IPS DF 6.9 (cell line): Measurements from ENCODE around the gene DAP.
"Not testable (repeated sequence)": the region's sequence is repeated elsewhere in the genome, so short reads cannot be mapped to it uniquely, and the experiment has no call there.

Experiments used
- DNase-seq: peaks from one replicate; pipeline ENCODE4 v3.0.0-alpha.2; 2013; ENCODE audit warnings: low read depth, low spot score
- H3K27ac ChIP-seq: one replicate; pipeline ENCODE4 v1.5.1; 2013; ENCODE audit warnings: low read length, control low read depth
- H3K27me3 ChIP-seq: 2 replicates; pipeline ENCODE4 v1.6.1; 2013; ENCODE audit warnings: mild to moderate bottlenecking, low read length; ENCODE audit not compliant: control insufficient read depth, insufficient read depth
- H3K36me3 ChIP-seq: 2 replicates; pipeline ENCODE4 v1.6.1; 2013; ENCODE audit warnings: low read length; ENCODE audit not compliant: control insufficient read depth, insufficient read depth
- H3K4me1 ChIP-seq: 2 replicates; pipeline ENCODE4 v1.6.1; 2013; ENCODE audit warnings: low read length; ENCODE audit not compliant: control insufficient read depth, insufficient read depth
- H3K4me3 ChIP-seq: 2 replicates; pipeline ENCODE4 v1.5.1; 2013; ENCODE audit warnings: mild to moderate bottlenecking, low read length
- H3K9me3 ChIP-seq: 2 replicates; pipeline ENCODE4 v1.6.1; 2013; ENCODE audit warnings: low read length, inconsistent platforms; ENCODE audit not compliant: control insufficient read depth, insufficient read depth
- WGBS: extraction: QIAGEN DNeasy Blood & Tissue Kit; methylation state at CpG from one replicate; pipeline ENCODE4 v1.1.7; 2013; ENCODE audit warnings: mixed read lengths, missing lambda C conversion rate; ENCODE audit not compliant: insufficient read length, insufficient coverage; 5-methylcytosine and 5-hydroxymethylcytosine counted together

The DAP gene

GRCh38 chr5:10637944-10638343 is 123.1 kb downstream of the DAP start:
- H3K36me3 ChIP-seq = no peaks in the 10 kb centered on the region

GRCh38 chr5:10636363-10637142 is 124.5 kb downstream of the DAP start:
- no peak for DNase-seq
- Histone ChIP-seq H3K27ac (no peak overlapping the region), H3K4me1 (peaks cover 16% of the 10 kb centered on the region), H3K36me3 (no peaks in the 10 kb centered on the region), H3K9me3 (no peaks in the 10 kb centered on the region), H3K27me3 (no peaks in the 10 kb centered on the region), H3K4me3 (no peak overlapping the region)
- no CpG with 5 or more reads among the region's 15 CpGs for WGBS

More at GRCh38 chr5:10637944-10638343, 123.1 kb downstream of the DAP start:
- no CpG with 5 or more reads among the region's 10 CpGs for WGBS
- Histone ChIP-seq H3K4me1 (peaks cover 14% of the 10 kb centered on the region), H3K4me3 (no peak overlapping the region), H3K27me3 (no peaks in the 10 kb centered on the region), H3K27ac (no peak overlapping the region), H3K9me3 (no peaks in the 10 kb centered on the region)
- no peak for DNase-seq

- DNase-seq = no peak
- Histone ChIP-seq H3K4me1 (peaks cover 18% of the 10 kb centered on the region), H3K9me3 (no peaks in the 10 kb centered on the region), H3K4me3 (no peak overlapping the region), H3K36me3 (no peaks in the 10 kb centered on the region), H3K27me3 (no peaks in the 10 kb centered on the region), H3K27ac (no peak overlapping the region)
- no CpG with 5 or more reads among the region's 11 CpGs for WGBS
Measured at GRCh38 chr5:10635867-10636350, 125.1 kb downstream of the DAP start.

GRCh38 chr5:10635257-10635866 is 125.7 kb downstream of the DAP start:
- WGBS = no CpG with 5 or more reads among the region's 10 CpGs
- Histone ChIP-seq H3K27me3 (no peaks in the 10 kb centered on the region), H3K4me3 (no peak overlapping the region), H3K36me3 (no peaks in the 10 kb centered on the region), H3K27ac (no peak overlapping the region), H3K9me3 (no peaks in the 10 kb centered on the region), H3K4me1 (peaks cover 18% of the 10 kb centered on the region)
- no peak for DNase-seq

GRCh38 chr5:10634562-10634961 is 126.5 kb downstream of the DAP start:
- no peak for DNase-seq
- H3K27me3 ChIP-seq = no peaks in the 10 kb centered on the region
- no peak overlapping the region for H3K4me3 ChIP-seq
- H3K9me3 ChIP-seq = no peaks in the 10 kb centered on the region
- no peaks in the 10 kb centered on the region for H3K36me3 ChIP-seq
- peaks cover 18% of the 10 kb centered on the region for H3K4me1 ChIP-seq
- H3K27ac ChIP-seq = no peak overlapping the region
- no CpG with 5 or more reads among the region's 2 CpGs for WGBS

GRCh38 chr5:10634050-10634449 is 127.0 kb downstream of the DAP start:
- Histone ChIP-seq H3K27me3 (no peaks in the 10 kb centered on the region), H3K4me3 (no peak overlapping the region), H3K4me1 (peaks cover 18% of the 10 kb centered on the region), H3K9me3 (no peaks in the 10 kb centered on the region), H3K27ac (no peak overlapping the region), H3K36me3 (no peaks in the 10 kb centered on the region)
- no peak for DNase-seq
- WGBS = no CpG with 5 or more reads among the region's 4 CpGs

GRCh38 chr5:10633271-10634049 is 127.6 kb downstream of the DAP start:
- no CpG with 5 or more reads among the region's 28 CpGs for WGBS
- Histone ChIP-seq H3K27ac (no peak overlapping the region), H3K36me3 (no peaks in the 10 kb centered on the region), H3K9me3 (no peaks in the 10 kb centered on the region), H3K27me3 (no peaks in the 10 kb centered on the region), H3K4me1 (peaks cover 17% of the 10 kb centered on the region), H3K4me3 (no peak overlapping the region)
- DNase-seq = no peak

GRCh38 chr5:10632110-10632761 is 128.8 kb downstream of the DAP start:
- Histone ChIP-seq H3K9me3 (no peaks in the 10 kb centered on the region), H3K36me3 (no peaks in the 10 kb centered on the region), H3K27ac (no peak overlapping the region), H3K4me3 (no peak overlapping the region), H3K27me3 (no peaks in the 10 kb centered on the region), H3K4me1 (peaks cover 12% of the 10 kb centered on the region)
- no CpG with 5 or more reads among the region's 23 CpGs for WGBS
- DNase-seq = no peak

GRCh38 chr5:10631316-10631996 is 129.6 kb downstream of the DAP start:
- no CpG with 5 or more reads among the region's 18 CpGs for WGBS
- no peaks in the 10 kb centered on the region for H3K27me3 ChIP-seq
- H3K9me3 ChIP-seq = no peaks in the 10 kb centered on the region
- H3K36me3 ChIP-seq = no peaks in the 10 kb centered on the region
- no peak overlapping the region for H3K4me3 ChIP-seq
- no peak overlapping the region for H3K27ac ChIP-seq
- no peak for DNase-seq
- H3K4me1 ChIP-seq = peaks cover 10% of the 10 kb centered on the region

- H3K27me3 ChIP-seq, H3K27ac ChIP-seq, H3K36me3 ChIP-seq, H3K4me3 ChIP-seq, H3K4me1 ChIP-seq, H3K9me3 ChIP-seq, DNase-seq: not testable (repeated sequence)
- no CpG with 5 or more reads among the region's 4 CpGs for WGBS
Measured at GRCh38 chr5:10630744-10631143, 130.3 kb downstream of the DAP start.
